HG03095 (cell line): Measurements from ENCODE around the gene BMERB1.

Experiments
- ATAC-seq: cut with Tn5 transposase; IDR thresholded peaks from one replicate; pipeline ENCODE4 v1.9.1; 2021; ENCODE audit warnings: moderate library complexity; ENCODE audit not compliant: unreplicated experiment

BMERB1 gene

DNA sequence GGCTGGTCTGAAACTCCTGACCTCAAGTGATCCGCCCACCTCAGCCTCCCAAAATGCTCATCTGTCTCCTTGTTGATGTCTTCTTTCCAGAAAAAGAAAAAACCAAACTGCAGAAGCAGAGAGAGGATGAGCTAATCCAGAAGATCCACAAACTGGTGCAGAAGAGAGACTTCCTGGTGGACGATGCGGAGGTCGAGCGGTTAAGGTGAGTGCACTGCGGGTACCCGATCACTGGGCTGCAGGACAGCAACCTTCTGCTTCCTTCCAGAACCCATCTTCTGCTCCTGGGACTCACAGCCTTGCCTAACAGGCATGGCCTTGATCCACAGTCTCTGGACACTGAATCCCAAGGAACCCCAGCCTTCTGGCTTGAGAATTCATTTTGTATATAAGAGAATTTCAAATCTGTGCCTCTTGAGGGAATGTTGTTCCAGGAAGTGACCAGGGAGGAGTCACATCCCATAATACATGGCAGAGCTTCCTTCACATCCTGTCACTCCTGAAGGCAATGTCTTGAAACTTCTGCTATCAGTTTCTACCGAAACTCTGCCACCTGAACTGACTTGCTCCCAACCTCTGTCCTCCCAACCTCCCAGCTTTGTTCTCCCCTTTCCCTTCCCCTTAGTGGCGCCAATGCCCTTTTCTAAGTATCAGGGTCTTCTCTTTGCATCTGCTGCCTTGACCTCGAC is 146.9 kb downstream of the BMERB1 start:
- no peak for ATAC-seq

GRCh38 chr16:15583526-15583925 is 149.1 kb downstream of the BMERB1 start:
- ATAC-seq = no peak

DNA sequence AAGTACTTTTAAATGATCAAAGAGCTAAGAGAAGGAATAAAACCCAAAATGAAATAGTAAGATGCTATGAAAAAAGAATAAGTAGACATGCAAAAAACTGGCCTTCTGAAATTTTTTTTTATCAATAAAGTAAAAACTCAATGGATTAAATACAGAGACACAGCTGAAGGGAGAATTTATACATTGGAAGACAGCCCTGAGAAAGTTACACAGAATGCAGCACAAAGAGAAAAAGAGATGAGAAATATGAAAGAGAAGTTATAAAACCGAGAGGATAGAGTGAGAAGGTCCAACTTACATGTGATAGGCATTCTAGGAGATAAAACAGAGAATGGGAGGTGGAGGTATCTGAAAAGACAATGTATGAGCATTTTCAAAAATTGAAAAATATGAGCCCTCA is 151.6 kb downstream of the BMERB1 start:
- no peak for ATAC-seq

DNA sequence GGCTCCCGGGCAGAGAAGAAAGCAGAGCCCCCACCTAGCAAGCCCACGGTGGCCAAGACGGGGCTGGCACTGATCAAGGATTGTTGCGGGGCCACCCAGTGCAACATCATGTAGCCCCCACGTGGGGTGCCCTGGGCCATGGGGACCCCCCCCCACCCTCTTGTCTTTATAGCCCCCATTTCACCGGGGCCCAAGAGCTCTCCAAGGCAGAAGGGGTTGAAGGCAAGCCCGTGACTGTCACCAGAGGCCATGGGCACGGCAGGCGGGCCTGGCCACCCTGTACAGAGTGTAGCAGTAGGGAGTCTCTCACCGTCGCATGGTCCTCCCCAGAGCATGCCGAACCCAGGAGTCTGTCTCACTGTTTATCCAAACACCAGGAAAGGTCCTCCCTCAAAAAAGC is 152.3 kb downstream of the BMERB1 start:
- no peak for ATAC-seq

DNA sequence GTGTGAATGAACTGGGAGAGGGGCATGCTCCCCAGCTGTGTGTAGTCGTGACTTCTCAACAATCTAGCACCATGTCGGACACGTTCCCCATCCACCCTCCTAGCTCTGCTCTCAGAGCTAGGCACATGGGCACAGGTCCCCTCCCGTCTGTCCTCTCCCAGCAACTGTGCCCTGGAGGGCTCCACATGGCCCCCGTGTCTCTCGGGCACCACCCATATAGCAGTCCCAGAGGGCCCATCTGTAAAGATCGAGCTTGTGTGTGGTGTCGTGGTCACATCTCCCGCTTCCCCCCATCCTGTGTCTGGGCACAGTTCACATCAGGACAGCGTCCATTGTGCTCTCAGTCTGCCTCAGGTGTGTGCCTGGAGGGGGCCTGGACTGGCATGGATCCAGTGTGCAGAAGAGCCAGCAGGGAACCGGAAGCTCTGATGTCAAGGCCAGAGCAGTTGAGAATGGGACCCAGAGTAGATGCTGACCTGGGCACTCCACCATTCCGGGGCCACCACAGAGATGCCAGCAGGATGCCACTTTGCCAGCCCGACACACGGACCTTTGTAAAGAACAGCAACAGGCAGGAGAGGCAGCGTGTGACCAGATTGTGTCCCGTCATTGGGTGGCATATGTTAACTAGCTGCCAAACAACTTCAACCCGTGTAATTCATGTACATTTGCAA is 152.9 kb downstream of the BMERB1 start:
- ATAC-seq = no peak

GRCh38 chr16:15592324-15592723 is 157.9 kb downstream of the BMERB1 start:
- ATAC-seq = no peak

DNA sequence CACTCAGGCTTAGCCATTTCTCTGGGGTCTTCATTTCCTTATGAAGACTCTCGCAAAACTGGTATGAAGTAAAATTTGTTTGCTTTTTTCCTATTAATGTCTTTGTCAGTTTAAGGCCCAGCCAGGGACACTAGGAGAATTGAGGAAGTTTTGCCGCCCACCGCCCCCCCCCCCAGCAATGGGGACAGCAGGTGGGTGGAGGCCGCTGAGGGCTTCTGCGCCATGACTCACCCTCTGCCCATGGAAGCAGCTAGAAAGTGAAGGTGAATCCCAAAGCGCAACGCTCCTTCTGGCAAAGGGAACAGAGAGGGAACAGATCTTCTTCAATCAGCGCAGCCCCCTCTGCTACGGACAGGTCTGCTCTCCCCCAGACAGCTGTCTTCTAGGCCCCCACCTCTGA is 158.8 kb downstream of the BMERB1 start:
- no peak for ATAC-seq

- no peak for ATAC-seq
Observed at GRCh38 chr16:15594711-15595320, 160.4 kb downstream of the BMERB1 start.

- no peak for ATAC-seq
Observed at GRCh38 chr16:15597135-15597534, 162.7 kb downstream of the BMERB1 start.

DNA sequence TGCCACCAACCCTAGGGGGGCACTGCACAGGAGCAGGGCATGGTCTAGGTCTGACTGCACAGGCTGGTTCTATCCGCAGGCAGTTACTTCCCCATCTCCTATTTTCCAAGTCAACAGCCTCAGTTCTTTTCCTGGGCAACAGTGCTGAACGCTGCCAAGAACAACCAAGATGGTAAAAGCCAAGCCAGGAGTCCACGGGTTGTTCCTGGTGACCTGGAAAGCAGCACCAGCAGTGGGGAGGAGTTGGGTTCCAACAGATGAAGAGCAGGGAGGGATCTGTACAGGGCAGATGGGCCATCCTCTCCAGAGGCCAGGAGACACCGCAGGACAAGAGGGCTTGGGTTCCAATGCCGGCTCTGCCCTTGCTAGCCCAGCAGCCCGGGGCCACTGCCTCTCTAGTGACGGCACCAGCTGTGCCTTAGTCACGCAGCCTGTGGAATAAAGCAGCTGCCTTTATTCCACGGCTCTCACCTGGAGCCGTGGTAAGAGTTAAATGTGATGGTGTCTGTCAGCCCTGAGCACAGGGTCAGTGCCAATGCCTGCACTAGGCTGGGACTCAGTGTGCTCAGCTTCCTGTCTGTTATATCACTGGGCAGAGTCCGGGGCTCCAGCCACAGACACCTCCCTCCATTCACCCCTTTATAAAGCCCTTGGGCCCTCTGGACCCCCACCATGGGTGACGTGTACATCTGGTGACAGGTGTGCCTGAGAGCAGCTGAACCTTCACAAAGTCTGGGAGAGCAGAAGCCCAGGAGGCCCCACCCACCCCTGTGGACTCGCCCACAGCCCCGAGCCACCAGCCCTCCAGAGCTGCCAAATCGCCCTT is 163.6 kb downstream of the BMERB1 start:
- no peak for ATAC-seq

DNA sequence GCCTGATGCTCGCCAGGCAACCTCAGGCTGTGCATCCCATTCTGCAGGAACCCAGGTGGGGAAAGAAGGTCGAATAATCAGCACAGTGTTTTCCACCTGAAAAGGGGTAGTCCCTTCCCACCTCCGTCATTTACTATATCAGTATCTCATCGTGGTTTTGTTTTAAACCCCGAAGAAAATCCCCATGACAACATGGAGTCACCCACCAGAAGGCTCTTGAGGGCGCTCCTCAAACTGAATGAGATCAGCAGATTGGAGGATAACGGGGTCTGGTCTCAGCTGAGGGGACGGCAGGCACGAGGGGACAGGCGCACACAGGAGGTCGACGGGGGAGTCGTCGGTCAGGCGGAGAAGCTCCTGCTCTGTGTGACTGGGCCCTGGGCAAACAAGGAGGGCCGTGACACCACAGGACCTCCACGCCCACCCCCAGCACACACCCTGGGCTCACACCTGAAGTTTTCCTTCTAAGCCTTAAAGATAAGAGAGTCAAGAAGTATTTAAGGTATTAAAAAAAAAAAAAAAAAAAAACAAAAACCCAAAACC is 164.3 kb downstream of the BMERB1 start:
- no peak for ATAC-seq

DNA sequence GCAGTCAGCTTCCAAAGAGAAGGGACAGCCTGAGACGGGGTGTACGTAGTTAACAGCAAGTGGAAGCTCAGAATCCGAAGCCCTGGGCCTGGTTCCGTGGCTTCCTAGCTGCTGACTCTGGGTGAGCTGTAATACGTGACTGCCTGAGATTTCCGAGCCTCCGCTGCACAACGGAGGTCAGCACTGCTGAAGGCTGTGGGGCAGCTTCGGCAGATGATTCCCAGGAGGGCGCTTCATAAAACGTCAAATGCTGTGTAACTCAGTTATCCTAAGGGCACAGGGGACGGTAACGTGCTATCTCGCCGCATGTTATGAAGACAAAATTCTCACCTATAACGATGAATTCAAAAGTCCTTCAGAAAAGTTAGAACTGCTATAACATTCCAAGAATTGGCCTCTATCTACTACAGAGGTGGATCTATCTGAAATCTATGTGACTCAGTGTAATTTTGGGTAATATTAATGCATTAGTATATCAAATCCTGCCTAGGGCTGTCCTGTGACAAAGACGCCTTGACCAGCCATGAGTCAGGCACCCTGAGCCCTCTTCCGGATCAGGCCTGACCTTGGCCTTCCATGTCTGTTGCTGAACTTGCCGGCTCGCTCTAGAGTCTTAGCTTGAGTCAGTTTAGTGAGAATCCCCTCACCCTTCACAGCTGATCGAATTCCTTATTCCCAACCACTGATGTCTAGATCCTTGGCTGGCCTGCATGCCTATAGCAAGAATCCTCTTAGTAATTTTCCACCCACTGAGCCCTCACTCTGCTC is 165.1 kb downstream of the BMERB1 start:
- no peak for ATAC-seq

- no peak for ATAC-seq
Observed at GRCh38 chr16:15601212-15601879, 167.0 kb downstream of the BMERB1 start.

- no peak for ATAC-seq
Observed at GRCh38 chr16:15602285-15603044, 168.1 kb downstream of the BMERB1 start.

GRCh38 chr16:15604460-15605440 is 170.4 kb downstream of the BMERB1 start:
- no peak for ATAC-seq

- ATAC-seq = no peak
Observed at GRCh38 chr16:15605839-15606517, 171.6 kb downstream of the BMERB1 start.

- ATAC-seq = no peak
Observed at GRCh38 chr16:15606518-15607220, 172.3 kb downstream of the BMERB1 start.
